ENCODE results near the gene SEPTIN1. TPM values are rescaled to one million over a fixed set of nuclear protein-coding genes. Genes with fewer than 3 reads are reported as not detected.

SEPTIN1 gene
- total RNA-seq, 1 experiment from 2014 or later = 3.4 TPM

GRCh38 chr16:30428055-30428454, 45.7 kb upstream of the SEPTIN1 start:
- CTCF ChIA-PET = no interaction called here
- no TSS peak for BruUV-seq (replicated peaks)

More at GRCh38 chr16:30428055-30428454, 45.7 kb upstream of the SEPTIN1 start:
- Histone ChIP-seq H3K9me2 (ENCODE audit: insufficient read depth) (no peaks in the 10 kb centered on the region), H3K4me2 (ENCODE audit: low read length) (peak overlapping the region; percentile 89), H3K79me2 (ENCODE audit: insufficient read depth, low read length) (peaks cover 64% of the 10 kb centered on the region), H2AFZ (ENCODE audit: low read depth, low read length, poor library complexity, severe bottlenecking) (no peak overlapping the region), H3K4me3 (replicated peaks in 1 of 2; ENCODE audit: low read depth in 1 of 2, low read length in 2 of 2) (no peak overlapping the region), H4K20me1 (ENCODE audit: insufficient read depth) (no peaks in the 10 kb centered on the region), H3K36me3 (ENCODE audit: control insufficient read depth in 1 of 2, insufficient read depth in 2 of 2, low read length in 2 of 2) (peaks cover 15 to 41% of the 10 kb centered on the region in 2 experiments; a peak in 3 of 4 replicates), H3K27me3 (ENCODE audit: insufficient read depth, low read length) (no peaks in the 10 kb centered on the region), H3K9me3 (ENCODE audit: control insufficient read depth in 1 of 2, insufficient read depth in 1 of 2, low read depth in 1 of 2, low read length in 2 of 2) (no peaks in the 10 kb centered on the region), H3K27ac (ENCODE audit: low read depth, low read length) (peak overlapping the region; percentile 5; the same call in 1 of the 2 replicates), H3K9ac (ENCODE audit: low read length) (peak overlapping the region; percentile 96; the same call in 1 of the 2 replicates), H3K4me1 (ENCODE audit: control insufficient read depth in 1 of 2, insufficient read depth in 2 of 2, low read length in 2 of 2) (peaks cover 8 to 29% of the 10 kb centered on the region in 2 experiments)
- ChIA-PET RAD21 (ENCODE audit: low non-redundant PET in 1 of 2, low total read pairs in 2 of 2, uncharacterized antibody in 2 of 2, unreplicated experiment in 2 of 2) (no interaction called here), POLR2A (no interaction called here)
- intact Hi-C loops (cut with micrococcal nuclease) = no loop called here
- ATAC-seq (no peak), DNase-seq (ENCODE audit: low read depth, low spot score) (no peak)
- TF ChIP-seq SIN3A (IDR thresholded peaks at IDR 0.05; ENCODE audit: low read depth) (no peak), POLR2A (IDR thresholded peaks at IDR 0.05; ENCODE audit: borderline replicate concordance, extremely low read depth, insufficient read depth, insufficient read length) (no peak), ZNF274 (IDR thresholded peaks at IDR 0.05; ENCODE audit: low read depth, low read length) (no peak), SP1 (IDR thresholded peaks at IDR 0.05; ENCODE audit: low read depth) (no peak), EZH2phosphoT487 (IDR thresholded peaks at IDR 0.05; ENCODE audit: borderline replicate concordance) (no peak), CEBPB (IDR thresholded peaks at IDR 0.05; ENCODE audit: low read depth) (no peak), CTCF (IDR thresholded peaks at IDR 0.05 in 2 of 3, conservative IDR thresholded peaks at IDR 0.05 in 1 of 3; ENCODE audit: borderline replicate concordance in 1 of 3, insufficient read depth in 1 of 3, low read depth in 2 of 3, low read length in 2 of 3) (no peak), ZBTB33 (IDR thresholded peaks at IDR 0.05; ENCODE audit: extremely low read depth, insufficient replicate concordance, low read length) (no peak), POLR2AphosphoS5 (IDR thresholded peaks at IDR 0.05; ENCODE audit: low read depth, low read length) (no peak), TCF7L2 (IDR thresholded peaks at IDR 0.05; ENCODE audit: borderline replicate concordance, extremely low read depth, insufficient read depth, insufficient read length) (no peak), FOSL1 (IDR thresholded peaks at IDR 0.05; ENCODE audit: low read depth) (no peak), YY1 (IDR thresholded peaks at IDR 0.05; ENCODE audit: extremely low read depth, insufficient replicate concordance, low read depth, low read length) (no peak), ATF3 (IDR thresholded peaks at IDR 0.05) (no peak), REST (IDR thresholded peaks at IDR 0.05; ENCODE audit: low read depth) (no peak), SRF (IDR thresholded peaks at IDR 0.05; ENCODE audit: low read depth) (no peak), ELF1 (IDR thresholded peaks at IDR 0.05; ENCODE audit: borderline replicate concordance, low read depth) (no peak), JUND (IDR thresholded peaks at IDR 0.05) (no peak), CBX3 (IDR thresholded peaks at IDR 0.05; ENCODE audit: low read depth) (no peak), MAX (IDR thresholded peaks at IDR 0.05) (no peak)

Data from HCT116 (cell line).